GM12878 (cell line): ENCODE results near the gene RARRES2.

Experiments used
- BACH1 ChIP-seq: fragments of 450-650 bp; IDR thresholded peaks from 2 replicates; pipeline ENCODE4 v1.6.1; 2017; ENCODE audit warnings: mild to moderate bottlenecking, borderline replicate concordance
- CBFB ChIP-seq: IDR thresholded peaks from 2 replicates; pipeline ENCODE4 v1.6.1; 2016; ENCODE audit warnings: antibody characterized with exemption, low read depth
- NFYA ChIP-seq: IDR thresholded peaks from 2 replicates; pipeline ENCODE4 v1.6.1; 2011; ENCODE audit warnings: low read depth, mild to moderate bottlenecking, low read length, improper control_type of control experiment, borderline replicate concordance
- SIX5 ChIP-seq: IDR thresholded peaks from 2 replicates; pipeline ENCODE4 v1.6.1; 2011; ENCODE audit warnings: mild to moderate bottlenecking, low read depth, low read length, moderate library complexity; ENCODE audit not compliant: severe bottlenecking
- SREBF2 ChIP-seq: IDR thresholded peaks from 2 replicates; pipeline ENCODE4 v1.6.1; 2012; ENCODE audit warnings: mild to moderate bottlenecking, low read length
- ZZZ3 ChIP-seq: IDR thresholded peaks from 2 replicates; pipeline ENCODE4 v1.6.1; 2011; ENCODE audit warnings: low read depth; ENCODE audit not compliant: control insufficient read depth, insufficient read length
- TF ChIP-seq, protein P1 (sequence below): IDR thresholded peaks from 2 replicates; pipeline ENCODE4 v1.6.1; 2012; ENCODE audit warnings: improper control_type of control experiment, low read depth, low read length; ENCODE audit not compliant: insufficient replicate concordance
- TF ChIP-seq, protein P2 (sequence below): IDR thresholded peaks from 2 replicates; pipeline ENCODE4 v1.6.1; 2012; ENCODE audit warnings: mild to moderate bottlenecking, low read depth, low read length
- TF ChIP-seq, protein P3 (sequence below), 3 experiments: IDR thresholded peaks in 2 of 3; conservative IDR thresholded peaks in 1 of 3; 2 replicates each; pipeline ENCODE4 v1.5.1; 2011; ENCODE audit warnings: low read depth in 3 of 3, low read length in 3 of 3, mild to moderate bottlenecking in 3 of 3, control low read depth in 2 of 3, moderate library complexity in 2 of 3, inconsistent platforms in 1 of 3, mixed read lengths in 1 of 3; ENCODE audit not compliant: control insufficient read depth in 2 of 3, insufficient read depth in 1 of 3; ENCODE audit errors: extremely low read depth in 1 of 3

DNA sequence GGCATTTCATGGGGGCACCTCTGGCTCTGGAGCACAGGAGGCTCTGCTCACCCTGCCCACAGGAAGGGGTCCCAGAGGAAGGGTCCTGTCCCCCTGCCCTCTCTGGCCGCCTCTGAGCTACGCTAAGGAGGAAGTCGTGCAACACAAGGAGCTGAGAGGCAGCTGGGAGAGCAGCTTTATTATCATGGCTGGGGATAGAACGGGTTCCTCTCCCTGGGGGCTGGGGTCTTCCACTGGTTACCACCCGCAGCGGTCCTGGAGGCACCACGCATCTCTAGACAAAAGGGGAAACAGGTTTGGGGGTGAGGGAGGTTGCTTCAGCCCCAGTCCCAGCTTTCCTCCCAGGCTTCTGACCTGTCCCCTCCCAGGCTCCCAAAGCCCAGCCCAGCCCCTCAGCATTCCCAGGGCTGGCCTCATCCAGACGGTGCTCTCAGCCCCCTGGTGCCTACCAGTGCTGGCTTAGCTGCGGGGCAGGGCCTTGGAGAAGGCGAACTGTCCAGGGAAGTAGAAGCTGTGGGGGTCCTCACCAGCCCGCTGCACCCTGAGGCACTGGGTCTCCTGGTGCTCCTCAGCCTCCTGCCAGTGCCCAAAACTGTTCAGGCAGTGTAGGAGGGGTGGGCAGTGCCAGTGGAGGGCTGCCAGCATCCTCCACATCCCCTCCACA, 3.1 kb downstream of the RARRES2 start:
- TF ChIP-seq CBFB (no peak), ZZZ3 (no peak), BACH1 (no peak), SIX5 (no peak), SREBF2 (no peak), NFYA (no peak)
- TF ChIP-seq, protein P1, sequence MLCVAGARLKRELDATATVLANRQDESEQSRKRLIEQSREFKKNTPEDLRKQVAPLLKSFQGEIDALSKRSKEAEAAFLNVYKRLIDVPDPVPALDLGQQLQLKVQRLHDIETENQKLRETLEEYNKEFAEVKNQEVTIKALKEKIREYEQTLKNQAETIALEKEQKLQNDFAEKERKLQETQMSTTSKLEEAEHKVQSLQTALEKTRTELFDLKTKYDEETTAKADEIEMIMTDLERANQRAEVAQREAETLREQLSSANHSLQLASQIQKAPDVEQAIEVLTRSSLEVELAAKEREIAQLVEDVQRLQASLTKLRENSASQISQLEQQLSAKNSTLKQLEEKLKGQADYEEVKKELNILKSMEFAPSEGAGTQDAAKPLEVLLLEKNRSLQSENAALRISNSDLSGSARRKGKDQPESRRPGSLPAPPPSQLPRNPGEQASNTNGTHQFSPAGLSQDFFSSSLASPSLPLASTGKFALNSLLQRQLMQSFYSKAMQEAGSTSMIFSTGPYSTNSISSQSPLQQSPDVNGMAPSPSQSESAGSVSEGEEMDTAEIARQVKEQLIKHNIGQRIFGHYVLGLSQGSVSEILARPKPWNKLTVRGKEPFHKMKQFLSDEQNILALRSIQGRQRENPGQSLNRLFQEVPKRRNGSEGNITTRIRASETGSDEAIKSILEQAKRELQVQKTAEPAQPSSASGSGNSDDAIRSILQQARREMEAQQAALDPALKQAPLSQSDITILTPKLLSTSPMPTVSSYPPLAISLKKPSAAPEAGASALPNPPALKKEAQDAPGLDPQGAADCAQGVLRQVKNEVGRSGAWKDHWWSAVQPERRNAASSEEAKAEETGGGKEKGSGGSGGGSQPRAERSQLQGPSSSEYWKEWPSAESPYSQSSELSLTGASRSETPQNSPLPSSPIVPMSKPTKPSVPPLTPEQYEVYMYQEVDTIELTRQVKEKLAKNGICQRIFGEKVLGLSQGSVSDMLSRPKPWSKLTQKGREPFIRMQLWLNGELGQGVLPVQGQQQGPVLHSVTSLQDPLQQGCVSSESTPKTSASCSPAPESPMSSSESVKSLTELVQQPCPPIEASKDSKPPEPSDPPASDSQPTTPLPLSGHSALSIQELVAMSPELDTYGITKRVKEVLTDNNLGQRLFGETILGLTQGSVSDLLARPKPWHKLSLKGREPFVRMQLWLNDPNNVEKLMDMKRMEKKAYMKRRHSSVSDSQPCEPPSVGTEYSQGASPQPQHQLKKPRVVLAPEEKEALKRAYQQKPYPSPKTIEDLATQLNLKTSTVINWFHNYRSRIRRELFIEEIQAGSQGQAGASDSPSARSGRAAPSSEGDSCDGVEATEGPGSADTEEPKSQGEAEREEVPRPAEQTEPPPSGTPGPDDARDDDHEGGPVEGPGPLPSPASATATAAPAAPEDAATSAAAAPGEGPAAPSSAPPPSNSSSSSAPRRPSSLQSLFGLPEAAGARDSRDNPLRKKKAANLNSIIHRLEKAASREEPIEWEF = no peak
- TF ChIP-seq, protein P2, sequence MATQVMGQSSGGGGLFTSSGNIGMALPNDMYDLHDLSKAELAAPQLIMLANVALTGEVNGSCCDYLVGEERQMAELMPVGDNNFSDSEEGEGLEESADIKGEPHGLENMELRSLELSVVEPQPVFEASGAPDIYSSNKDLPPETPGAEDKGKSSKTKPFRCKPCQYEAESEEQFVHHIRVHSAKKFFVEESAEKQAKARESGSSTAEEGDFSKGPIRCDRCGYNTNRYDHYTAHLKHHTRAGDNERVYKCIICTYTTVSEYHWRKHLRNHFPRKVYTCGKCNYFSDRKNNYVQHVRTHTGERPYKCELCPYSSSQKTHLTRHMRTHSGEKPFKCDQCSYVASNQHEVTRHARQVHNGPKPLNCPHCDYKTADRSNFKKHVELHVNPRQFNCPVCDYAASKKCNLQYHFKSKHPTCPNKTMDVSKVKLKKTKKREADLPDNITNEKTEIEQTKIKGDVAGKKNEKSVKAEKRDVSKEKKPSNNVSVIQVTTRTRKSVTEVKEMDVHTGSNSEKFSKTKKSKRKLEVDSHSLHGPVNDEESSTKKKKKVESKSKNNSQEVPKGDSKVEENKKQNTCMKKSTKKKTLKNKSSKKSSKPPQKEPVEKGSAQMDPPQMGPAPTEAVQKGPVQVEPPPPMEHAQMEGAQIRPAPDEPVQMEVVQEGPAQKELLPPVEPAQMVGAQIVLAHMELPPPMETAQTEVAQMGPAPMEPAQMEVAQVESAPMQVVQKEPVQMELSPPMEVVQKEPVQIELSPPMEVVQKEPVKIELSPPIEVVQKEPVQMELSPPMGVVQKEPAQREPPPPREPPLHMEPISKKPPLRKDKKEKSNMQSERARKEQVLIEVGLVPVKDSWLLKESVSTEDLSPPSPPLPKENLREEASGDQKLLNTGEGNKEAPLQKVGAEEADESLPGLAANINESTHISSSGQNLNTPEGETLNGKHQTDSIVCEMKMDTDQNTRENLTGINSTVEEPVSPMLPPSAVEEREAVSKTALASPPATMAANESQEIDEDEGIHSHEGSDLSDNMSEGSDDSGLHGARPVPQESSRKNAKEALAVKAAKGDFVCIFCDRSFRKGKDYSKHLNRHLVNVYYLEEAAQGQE = no peak
- TF ChIP-seq, protein P3, sequence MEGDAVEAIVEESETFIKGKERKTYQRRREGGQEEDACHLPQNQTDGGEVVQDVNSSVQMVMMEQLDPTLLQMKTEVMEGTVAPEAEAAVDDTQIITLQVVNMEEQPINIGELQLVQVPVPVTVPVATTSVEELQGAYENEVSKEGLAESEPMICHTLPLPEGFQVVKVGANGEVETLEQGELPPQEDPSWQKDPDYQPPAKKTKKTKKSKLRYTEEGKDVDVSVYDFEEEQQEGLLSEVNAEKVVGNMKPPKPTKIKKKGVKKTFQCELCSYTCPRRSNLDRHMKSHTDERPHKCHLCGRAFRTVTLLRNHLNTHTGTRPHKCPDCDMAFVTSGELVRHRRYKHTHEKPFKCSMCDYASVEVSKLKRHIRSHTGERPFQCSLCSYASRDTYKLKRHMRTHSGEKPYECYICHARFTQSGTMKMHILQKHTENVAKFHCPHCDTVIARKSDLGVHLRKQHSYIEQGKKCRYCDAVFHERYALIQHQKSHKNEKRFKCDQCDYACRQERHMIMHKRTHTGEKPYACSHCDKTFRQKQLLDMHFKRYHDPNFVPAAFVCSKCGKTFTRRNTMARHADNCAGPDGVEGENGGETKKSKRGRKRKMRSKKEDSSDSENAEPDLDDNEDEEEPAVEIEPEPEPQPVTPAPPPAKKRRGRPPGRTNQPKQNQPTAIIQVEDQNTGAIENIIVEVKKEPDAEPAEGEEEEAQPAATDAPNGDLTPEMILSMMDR (IDR thresholded peaks at IDR 0.05 in 2 of 3, conservative IDR thresholded peaks at IDR 0.05 in 1 of 3; ENCODE audit: control insufficient read depth in 2 of 3, extremely low read depth in 1 of 3, insufficient read depth in 1 of 3, low read depth in 3 of 3, low read length in 3 of 3) = no peak
